ENCODE results near the gene TLR7.

DNA sequence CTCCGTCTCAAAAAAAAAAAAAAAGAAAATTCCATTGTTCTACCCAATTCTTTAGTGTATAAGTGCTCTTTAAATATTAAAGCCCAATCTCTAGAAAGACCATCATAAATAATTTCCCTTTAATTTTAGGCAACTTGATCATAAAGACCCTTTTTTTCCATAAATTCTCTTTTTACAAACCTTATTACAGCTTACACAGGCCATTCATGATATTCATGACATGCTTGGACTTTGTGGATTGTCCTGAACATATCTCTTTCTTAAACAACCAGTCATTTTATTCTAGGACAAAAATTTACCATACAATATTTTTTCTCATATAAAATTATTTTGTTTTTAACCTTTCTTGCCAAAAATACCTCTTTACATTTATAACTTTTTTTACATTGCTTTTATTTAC, 70.1 kb downstream of the TLR7 start:
- TF ChIP-seq RB1 (IDR thresholded peaks at IDR 0.05; ENCODE audit: borderline replicate concordance) (no peak), CHD4 (IDR thresholded peaks at IDR 0.05) (no peak), POLR2A (IDR thresholded peaks at IDR 0.05; ENCODE audit: low read depth, low read length) (no peak)
- TF ChIP-seq, protein P1, sequence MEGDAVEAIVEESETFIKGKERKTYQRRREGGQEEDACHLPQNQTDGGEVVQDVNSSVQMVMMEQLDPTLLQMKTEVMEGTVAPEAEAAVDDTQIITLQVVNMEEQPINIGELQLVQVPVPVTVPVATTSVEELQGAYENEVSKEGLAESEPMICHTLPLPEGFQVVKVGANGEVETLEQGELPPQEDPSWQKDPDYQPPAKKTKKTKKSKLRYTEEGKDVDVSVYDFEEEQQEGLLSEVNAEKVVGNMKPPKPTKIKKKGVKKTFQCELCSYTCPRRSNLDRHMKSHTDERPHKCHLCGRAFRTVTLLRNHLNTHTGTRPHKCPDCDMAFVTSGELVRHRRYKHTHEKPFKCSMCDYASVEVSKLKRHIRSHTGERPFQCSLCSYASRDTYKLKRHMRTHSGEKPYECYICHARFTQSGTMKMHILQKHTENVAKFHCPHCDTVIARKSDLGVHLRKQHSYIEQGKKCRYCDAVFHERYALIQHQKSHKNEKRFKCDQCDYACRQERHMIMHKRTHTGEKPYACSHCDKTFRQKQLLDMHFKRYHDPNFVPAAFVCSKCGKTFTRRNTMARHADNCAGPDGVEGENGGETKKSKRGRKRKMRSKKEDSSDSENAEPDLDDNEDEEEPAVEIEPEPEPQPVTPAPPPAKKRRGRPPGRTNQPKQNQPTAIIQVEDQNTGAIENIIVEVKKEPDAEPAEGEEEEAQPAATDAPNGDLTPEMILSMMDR (IDR thresholded peaks at IDR 0.05 in 2 of 3, conservative IDR thresholded peaks at IDR 0.05 in 1 of 3; ENCODE audit: control insufficient read depth in 2 of 3, extremely low read depth in 1 of 3, insufficient read depth in 1 of 3, low read depth in 3 of 3, low read length in 3 of 3), result no peak
- TF ChIP-seq, protein P2, sequence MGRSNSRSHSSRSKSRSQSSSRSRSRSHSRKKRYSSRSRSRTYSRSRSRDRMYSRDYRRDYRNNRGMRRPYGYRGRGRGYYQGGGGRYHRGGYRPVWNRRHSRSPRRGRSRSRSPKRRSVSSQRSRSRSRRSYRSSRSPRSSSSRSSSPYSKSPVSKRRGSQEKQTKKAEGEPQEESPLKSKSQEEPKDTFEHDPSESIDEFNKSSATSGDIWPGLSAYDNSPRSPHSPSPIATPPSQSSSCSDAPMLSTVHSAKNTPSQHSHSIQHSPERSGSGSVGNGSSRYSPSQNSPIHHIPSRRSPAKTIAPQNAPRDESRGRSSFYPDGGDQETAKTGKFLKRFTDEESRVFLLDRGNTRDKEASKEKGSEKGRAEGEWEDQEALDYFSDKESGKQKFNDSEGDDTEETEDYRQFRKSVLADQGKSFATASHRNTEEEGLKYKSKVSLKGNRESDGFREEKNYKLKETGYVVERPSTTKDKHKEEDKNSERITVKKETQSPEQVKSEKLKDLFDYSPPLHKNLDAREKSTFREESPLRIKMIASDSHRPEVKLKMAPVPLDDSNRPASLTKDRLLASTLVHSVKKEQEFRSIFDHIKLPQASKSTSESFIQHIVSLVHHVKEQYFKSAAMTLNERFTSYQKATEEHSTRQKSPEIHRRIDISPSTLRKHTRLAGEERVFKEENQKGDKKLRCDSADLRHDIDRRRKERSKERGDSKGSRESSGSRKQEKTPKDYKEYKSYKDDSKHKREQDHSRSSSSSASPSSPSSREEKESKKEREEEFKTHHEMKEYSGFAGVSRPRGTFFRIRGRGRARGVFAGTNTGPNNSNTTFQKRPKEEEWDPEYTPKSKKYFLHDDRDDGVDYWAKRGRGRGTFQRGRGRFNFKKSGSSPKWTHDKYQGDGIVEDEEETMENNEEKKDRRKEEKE (IDR thresholded peaks at IDR 0.05), result no peak

Data from GM12878 (cell line).